Activated CD8-positive, alpha-beta T cell treated with anti-CD3 and anti-CD28 coated beads, Interleukin-2, amount 10 ng/mL, durations not matched to agents 7 days and 5 days (primary cell): ENCODE data around the gene SLC35A5. TPM values are rescaled to one million over a fixed set of nuclear protein-coding genes. Genes with fewer than 3 reads are reported as not detected.

Experiments
- ATAC-seq: fragments of 150-1000 bp; cut with Tn5 transposase; one replicate; pipeline ENCODE4 v1.10.0; 2021; ENCODE audit warnings: moderate library complexity
- CTCF ChIA-PET: fragments of 350-600 bp; sonication (Branson Sonifier 250); formaldehyde crosslinking; loops from one replicate; lab custom pipeline; 2021; ENCODE audit warnings: antibody characterized with exemption; lab: Charles Lee
- POLR2A ChIA-PET: fragments of 350-600 bp; sonication (Branson Sonifier 250); formaldehyde crosslinking; loops from one replicate; lab custom pipeline; 2021; ENCODE audit warnings: antibody characterized with exemption; lab: Charles Lee
- DNase-seq: peaks from one replicate; pipeline ENCODE4 v3.0.0-alpha.2; 2020
- H3K27ac Mint-ChIP-seq: one replicate; pipeline ENCODE4 v1.8.0; 2021; ENCODE audit warnings: mild to moderate bottlenecking, mixed read lengths
- H3K27me3 Mint-ChIP-seq: one replicate; pipeline ENCODE4 v1.8.0; 2021; ENCODE audit warnings: low read depth, mixed read lengths
- H3K36me3 Mint-ChIP-seq: one replicate; pipeline ENCODE4 v1.8.0; 2021; ENCODE audit warnings: low read depth, mixed read lengths
- H3K4me1 Mint-ChIP-seq: one replicate; pipeline ENCODE4 v1.8.0; 2021; ENCODE audit warnings: low read depth, mixed read lengths
- H3K4me3 Mint-ChIP-seq: one replicate; pipeline ENCODE4 v1.8.0; 2021; ENCODE audit warnings: mild to moderate bottlenecking, mixed read lengths
- H3K9me3 Mint-ChIP-seq: one replicate; pipeline ENCODE4 v1.8.0; 2022; ENCODE audit warnings: mixed read lengths; ENCODE audit not compliant: insufficient read depth
- total RNA-seq, 2 experiments: library from RNA; stranded (reverse); gene quantifications; one replicate each; pipeline ENCODE4 v1.2.3, GENCODE V29; 2021

Gene SLC35A5
- total RNA-seq, 2 experiments from 2014 or later = 20.5 to 21.0 TPM

DNA sequence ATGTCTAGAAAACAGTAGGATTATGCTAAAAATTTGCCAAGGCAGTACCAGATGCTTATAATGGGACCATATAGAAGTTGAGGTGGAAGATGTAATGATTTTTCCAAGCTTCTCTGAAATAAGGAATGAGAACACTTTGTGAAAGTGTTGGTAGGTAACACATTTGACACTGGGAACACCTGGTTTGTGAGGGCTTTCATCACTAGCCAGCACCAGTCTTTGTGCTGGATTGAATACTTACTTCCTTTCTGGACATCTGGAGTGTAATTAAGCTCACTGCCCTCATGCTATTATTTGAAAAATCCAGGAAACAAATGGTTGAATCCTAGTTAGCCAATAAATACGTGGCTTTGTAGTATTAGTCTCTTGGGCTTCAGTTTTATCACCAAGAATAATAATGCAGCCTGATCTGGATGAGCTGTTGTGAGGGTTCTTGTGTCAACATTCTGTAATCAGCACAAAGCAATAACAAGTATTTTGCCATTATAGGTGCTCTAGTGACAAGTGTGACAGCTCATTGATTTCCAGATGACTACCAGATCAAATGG is 66.1 kb downstream of the SLC35A5 start:
- CTCF ChIA-PET = interaction anchor here (1.6 to 4.0 kb wide), 2 partner anchors 15 to 112 kb away, joined by 3 to 11 read pairs; no protein-coding TSS in a partner anchor
- POLR2A ChIA-PET = no interaction called here
- no peak overlapping the region for H3K4me3 Mint-ChIP-seq
- H3K36me3 Mint-ChIP-seq = no peaks in the 10 kb centered on the region
- ATAC-seq (no peak), DNase-seq (no peak)
- no peaks in the 10 kb centered on the region for H3K9me3 Mint-ChIP-seq
- no peaks in the 10 kb centered on the region for H3K4me1 Mint-ChIP-seq
- H3K27me3 Mint-ChIP-seq = peaks cover 19% of the 10 kb centered on the region
- no peak overlapping the region for H3K27ac Mint-ChIP-seq

DNA sequence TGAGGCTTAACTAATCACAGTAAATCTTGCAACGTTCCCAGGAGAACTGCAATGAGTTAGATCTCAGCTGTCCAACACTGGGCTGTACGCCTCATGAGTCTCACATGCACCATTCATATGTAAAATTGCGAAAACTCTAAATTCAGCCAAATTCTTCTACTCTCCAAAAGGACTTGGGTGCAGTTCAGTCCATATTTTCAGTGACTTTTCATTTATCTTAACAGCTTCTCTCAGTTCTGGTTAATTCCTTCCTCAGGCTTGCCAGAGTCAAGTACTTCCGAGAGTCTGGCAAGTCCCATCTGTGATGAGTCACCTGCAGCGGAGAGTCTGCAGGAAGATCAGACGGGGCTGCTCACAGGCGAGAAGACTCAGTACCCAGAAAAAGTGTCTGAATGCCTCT is 67.6 kb downstream of the SLC35A5 start:
- DNase-seq (no peak), ATAC-seq (no peak)
- no peaks in the 10 kb centered on the region for H3K36me3 Mint-ChIP-seq
- H3K27me3 Mint-ChIP-seq = peaks cover 15% of the 10 kb centered on the region
- POLR2A ChIA-PET = no interaction called here
- no peaks in the 10 kb centered on the region for H3K9me3 Mint-ChIP-seq
- no peak overlapping the region for H3K27ac Mint-ChIP-seq
- no peaks in the 10 kb centered on the region for H3K4me1 Mint-ChIP-seq
- no peak overlapping the region for H3K4me3 Mint-ChIP-seq
- CTCF ChIA-PET = interaction anchor here (0.8 to 2.0 kb wide), 2 partner anchors 14 to 47 kb away, joined by 3 to 6 read pairs; no protein-coding TSS in a partner anchor

GRCh38 chr3:112631257-112631656 is 69.4 kb downstream of the SLC35A5 start:
- H3K4me3 Mint-ChIP-seq = no peak overlapping the region
- H3K4me1 Mint-ChIP-seq = no peaks in the 10 kb centered on the region
- POLR2A ChIA-PET = no interaction called here
- no peaks in the 10 kb centered on the region for H3K36me3 Mint-ChIP-seq
- H3K27ac Mint-ChIP-seq = no peak overlapping the region
- no peak for ATAC-seq
- H3K9me3 Mint-ChIP-seq = no peaks in the 10 kb centered on the region
- H3K27me3 Mint-ChIP-seq = peaks cover 7% of the 10 kb centered on the region
- no peak for DNase-seq
- CTCF ChIA-PET = interaction anchor here (1.0 to 2.3 kb wide), 2 partner anchors 12 to 348 kb away, joined by 3 to 17 read pairs; no protein-coding TSS in a partner anchor

GRCh38 chr3:112632596-112632995 is 70.8 kb downstream of the SLC35A5 start:
- POLR2A ChIA-PET = no interaction called here
- CTCF ChIA-PET = interaction anchor here (1.1 to 2.3 kb wide), 2 partner anchors 11 kb away, joined by 3 to 17 read pairs; no protein-coding TSS in a partner anchor

DNA sequence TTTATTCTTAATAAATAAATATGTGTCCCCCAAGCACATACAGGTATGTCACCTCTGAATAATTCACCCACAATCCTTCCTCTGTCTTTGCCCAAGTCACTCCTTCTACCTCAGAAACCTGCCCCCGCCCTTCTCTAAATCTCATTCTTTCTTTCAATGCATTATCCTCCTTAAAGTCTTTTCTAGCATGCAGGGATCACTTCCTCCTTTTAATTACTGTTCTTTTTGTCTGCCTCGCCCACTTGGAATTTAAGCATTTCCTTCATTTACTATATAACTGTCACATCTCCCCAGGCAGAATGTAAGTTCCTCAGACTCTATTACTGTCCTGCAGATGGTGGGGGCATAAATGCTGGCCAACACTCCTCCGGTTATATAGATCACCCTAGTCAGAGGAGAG is 71.3 kb downstream of the SLC35A5 start:
- ATAC-seq = no peak
- no peak overlapping the region for H3K4me3 Mint-ChIP-seq
- H3K9me3 Mint-ChIP-seq = no peaks in the 10 kb centered on the region
- no peak for DNase-seq
- ChIA-PET CTCF (interaction anchor here (1.1 to 4.1 kb wide), 4 partner anchors 9 to 51 kb away, joined by 3 to 24 read pairs (median 11); no protein-coding TSS in a partner anchor), POLR2A (no interaction called here)
- no peak overlapping the region for H3K27ac Mint-ChIP-seq
- H3K36me3 Mint-ChIP-seq = no peaks in the 10 kb centered on the region
- H3K27me3 Mint-ChIP-seq = peaks cover 7% of the 10 kb centered on the region
- no peaks in the 10 kb centered on the region for H3K4me1 Mint-ChIP-seq

More at GRCh38 chr3:112632596-112632995, 70.8 kb downstream of the SLC35A5 start:
- Mint-ChIP-seq H3K9me3 (no peaks in the 10 kb centered on the region), H3K27me3 (peaks cover 7% of the 10 kb centered on the region), H3K27ac (no peak overlapping the region), H3K4me3 (no peak overlapping the region), H3K36me3 (no peaks in the 10 kb centered on the region), H3K4me1 (no peaks in the 10 kb centered on the region)
- ATAC-seq (no peak), DNase-seq (no peak)

- no peaks in the 10 kb centered on the region for H3K9me3 Mint-ChIP-seq
- no peaks in the 10 kb centered on the region for H3K4me1 Mint-ChIP-seq
- DNase-seq = no peak
- H3K27ac Mint-ChIP-seq = no peak overlapping the region
- H3K4me3 Mint-ChIP-seq = no peak overlapping the region
- H3K27me3 Mint-ChIP-seq = peaks cover 7% of the 10 kb centered on the region
- ChIA-PET POLR2A (interaction anchor here (0.9 kb wide), 1 partner anchor 142 kb away, joined by 3 read pairs; no protein-coding TSS in a partner anchor), CTCF (interaction anchor here (1.2 to 4.1 kb wide), 4 partner anchors 9 to 101 kb away, joined by 7 to 24 read pairs (median 11); no protein-coding TSS in a partner anchor)
- H3K36me3 Mint-ChIP-seq = no peaks in the 10 kb centered on the region
- no peak for ATAC-seq
Measured at GRCh38 chr3:112633757-112634156, 71.9 kb downstream of the SLC35A5 start.

- Mint-ChIP-seq H3K4me1 (no peaks in the 10 kb centered on the region), H3K27me3 (peaks cover 7% of the 10 kb centered on the region), H3K4me3 (no peak overlapping the region), H3K9me3 (no peaks in the 10 kb centered on the region), H3K27ac (no peak overlapping the region), H3K36me3 (no peaks in the 10 kb centered on the region)
- ChIA-PET CTCF (interaction anchor here (0.8 to 4.1 kb wide), 9 partner anchors 8 to 371 kb away, joined by 3 to 24 read pairs (median 3); no protein-coding TSS in a partner anchor), POLR2A (interaction anchor here (0.6 to 0.9 kb wide), 2 partner anchors 141 to 243 kb away, joined by 3 to 4 read pairs; no protein-coding TSS in a partner anchor)
- DNase-seq = no peak
- no peak for ATAC-seq
Measured at GRCh38 chr3:112634786-112635541, 73.1 kb downstream of the SLC35A5 start.

Other genes starting within 250 kb of the SLC35A5 start
- 1 to 10 TPM in 1 of 2 experiments, under 1 TPM in 1; 0.86 to 1.4 TPM for gene CD200, start 228.9 kb upstream of the SLC35A5 start, total RNA-seq
- 10 to 100 TPM; 22.3 to 26.0 TPM for gene BTLA, start 62.6 kb upstream of the SLC35A5 start, total RNA-seq
- 10 to 100 TPM; 74.6 to 76.2 TPM for gene ATG3, start 83 bp upstream of the SLC35A5 start, total RNA-seq
- not detected for gene CCDC80, start 79.1 kb downstream of the SLC35A5 start, total RNA-seq